ENCODE results near the gene EIF1AX.
"Not testable (repeated sequence)": the region's sequence is repeated elsewhere in the genome, so short reads cannot be mapped to it uniquely, and the experiment has no call there.

EIF1AX gene

GRCh38 chrX:20127440-20127839, 14.2 kb downstream of the EIF1AX start:
- in situ Hi-C loops (cut with MboI; ENCODE audit: low sequenced_read_pairs) = not testable (repeated sequence)

- in situ Hi-C loops (cut with MboI; ENCODE audit: low sequenced_read_pairs) = not testable (repeated sequence)
Measured at GRCh38 chrX:20126833-20127232, 14.8 kb downstream of the EIF1AX start.

DNA sequence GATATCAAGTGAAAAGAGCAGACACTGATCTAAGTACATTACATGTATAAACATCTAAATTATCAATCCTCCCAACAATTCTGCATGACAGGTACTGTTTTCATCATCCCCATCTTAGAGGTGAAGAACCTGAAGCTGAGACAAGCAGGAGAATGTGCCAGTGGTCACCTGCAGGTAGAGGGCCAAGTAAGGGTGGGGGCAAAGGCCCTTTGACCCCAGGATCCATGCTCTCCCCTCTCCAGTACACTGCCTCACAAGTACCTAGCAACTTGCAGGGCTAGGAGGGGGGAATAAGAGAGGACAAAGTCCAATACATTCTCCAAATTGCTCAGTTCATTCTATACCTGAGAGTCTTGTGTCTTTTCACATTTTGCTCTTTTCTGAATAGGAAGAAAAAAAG, 16.7 kb downstream of the EIF1AX start:
- in situ Hi-C loops (cut with MboI; ENCODE audit: low sequenced_read_pairs) = loop anchor here (25.0 kb wide), 1 partner anchor 213 kb away; no protein-coding TSS in a partner anchor

DNA sequence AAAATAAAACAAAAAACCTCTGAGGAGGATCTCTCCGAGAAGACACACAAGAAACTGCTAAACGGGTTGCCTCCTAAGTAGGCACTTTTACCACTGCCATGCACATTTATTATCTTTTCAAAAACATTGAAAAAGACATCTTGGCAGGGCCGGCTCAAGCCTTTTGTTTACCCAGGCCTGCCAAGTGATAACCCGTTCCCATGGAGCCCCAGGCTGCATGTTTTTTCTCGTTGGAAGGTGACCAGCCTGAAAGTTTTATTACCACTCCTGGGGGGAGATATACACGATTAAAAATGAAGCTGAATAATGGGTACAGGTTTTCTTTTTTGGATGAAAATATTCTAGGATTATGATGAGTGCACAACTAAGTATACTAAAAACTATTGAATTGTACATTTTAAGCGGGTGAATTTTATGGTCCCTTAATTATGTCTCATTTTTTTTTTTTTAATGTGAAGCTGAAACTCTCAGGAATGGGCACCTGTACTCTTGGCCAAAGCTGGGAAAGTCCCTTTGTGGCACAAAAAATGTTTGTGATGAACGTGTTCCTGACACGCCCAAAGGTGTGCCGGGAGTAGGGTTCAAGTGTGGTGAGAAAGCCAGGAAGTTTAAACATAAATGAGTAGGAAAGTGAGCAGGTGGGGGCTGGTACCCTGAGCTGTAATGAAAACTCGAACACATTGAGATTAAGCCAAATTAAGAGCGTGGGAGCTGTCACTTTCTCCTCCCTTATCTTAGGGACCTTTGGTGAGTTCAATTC, 23.4 kb downstream of the EIF1AX start:
- in situ Hi-C loops (cut with MboI; ENCODE audit: low sequenced_read_pairs) = loop anchor here (25.0 kb wide), 1 partner anchor 206 kb away; no protein-coding TSS in a partner anchor

DNA sequence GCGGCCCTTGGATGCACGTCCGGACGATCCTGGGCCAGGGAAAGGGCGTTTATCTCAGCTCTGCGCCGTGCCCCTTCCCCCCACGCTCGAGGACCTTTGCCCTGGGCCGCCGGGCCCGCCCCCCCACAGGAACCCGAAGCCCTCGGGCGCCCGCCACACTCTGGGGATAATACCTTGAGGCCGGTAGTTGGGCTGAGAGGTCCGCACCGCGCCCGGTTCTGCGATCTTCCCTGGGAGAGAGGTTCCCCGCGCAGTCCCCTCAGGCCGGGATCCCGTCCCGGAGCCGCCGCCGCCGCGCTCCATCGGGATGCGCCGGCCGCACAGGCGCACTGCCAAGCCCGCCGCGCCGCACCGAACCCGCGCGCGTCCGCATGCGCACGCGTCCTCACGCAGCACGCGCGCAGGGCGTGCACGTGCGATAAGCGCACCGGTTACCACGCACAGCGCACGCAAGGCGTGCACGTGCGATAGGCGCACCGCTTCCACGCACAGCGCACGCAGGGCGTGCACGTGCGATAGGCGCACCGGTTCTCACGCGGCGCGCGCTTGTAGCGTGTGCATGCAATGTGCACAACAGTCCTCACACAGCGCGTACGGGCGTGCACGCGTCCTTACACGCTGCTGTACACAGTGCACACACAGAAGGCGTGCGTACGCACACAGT, 24.9 kb downstream of the EIF1AX start, which contains the start of gene MAP7D2:
Gene MAP7D2, minus strand, starts transcription at position 331 of the 664 bp plus-strand sequence. Its CDS starts 28 bp downstream, at position 303.
- in situ Hi-C loops (cut with MboI; ENCODE audit: low sequenced_read_pairs) = loop anchor here (25.0 kb wide), 1 partner anchor 204 kb away; no protein-coding TSS in a partner anchor

- in situ Hi-C loops (cut with MboI; ENCODE audit: low sequenced_read_pairs) = loop anchor here (25.0 kb wide), 1 partner anchor 204 kb away; no protein-coding TSS in a partner anchor
Measured at GRCh38 chrX:20116087-20116576, 25.5 kb downstream of the EIF1AX start.

GRCh38 chrX:20112022-20112774, 29.4 kb downstream of the EIF1AX start:
- in situ Hi-C loops (cut with MboI; ENCODE audit: low sequenced_read_pairs) = loop anchor here (25.0 kb wide), 1 partner anchor 200 kb away; no protein-coding TSS in a partner anchor

DNA sequence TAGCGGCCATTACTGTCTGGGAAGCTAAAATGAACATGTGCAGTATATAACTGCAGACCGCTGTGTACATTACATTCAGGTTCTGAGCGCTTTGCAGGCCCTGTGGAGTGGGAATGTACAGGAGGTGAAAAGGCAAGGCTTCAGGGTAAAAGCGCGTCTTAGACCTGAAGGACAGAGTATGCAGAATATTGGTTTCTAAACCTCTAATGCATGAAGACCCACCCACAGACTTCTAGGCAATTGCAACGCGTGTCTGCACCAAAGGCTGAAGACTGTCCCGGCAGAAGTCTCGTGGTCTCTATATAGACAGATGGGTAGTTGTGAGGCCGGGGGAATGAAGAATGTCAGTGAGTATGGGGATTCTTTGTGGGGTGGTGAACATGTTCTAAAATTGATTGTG, 30.4 kb downstream of the EIF1AX start:
- in situ Hi-C loops (cut with MboI; ENCODE audit: low sequenced_read_pairs) = loop anchor here (25.0 kb wide), 1 partner anchor 199 kb away; no protein-coding TSS in a partner anchor

GRCh38 chrX:20101934-20102581, 39.6 kb downstream of the EIF1AX start:
- in situ Hi-C loops (cut with MboI; ENCODE audit: low sequenced_read_pairs) = loop anchor here (25.0 kb wide), 1 partner anchor 190 kb away; no protein-coding TSS in a partner anchor

DNA sequence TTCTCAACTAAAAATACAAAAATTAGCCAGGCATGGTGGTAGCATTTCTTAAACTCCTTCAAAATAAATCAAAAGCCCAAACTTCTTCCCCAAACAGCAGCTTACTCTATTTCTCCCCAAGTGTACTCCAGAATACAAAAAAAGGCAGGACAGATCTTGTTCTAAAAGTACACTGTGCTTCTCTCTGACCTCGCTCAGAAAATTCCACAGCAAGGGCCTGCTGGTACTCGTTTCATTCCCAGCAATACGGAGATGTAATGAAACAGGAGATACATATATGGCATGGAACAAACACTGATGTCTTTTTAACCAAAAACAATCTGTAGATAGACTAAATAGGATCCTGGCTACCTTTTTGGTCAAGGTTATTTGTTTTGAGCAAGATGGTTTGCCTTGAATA, 50.1 kb downstream of the EIF1AX start:
- in situ Hi-C loops (cut with MboI; ENCODE audit: low sequenced_read_pairs) = no loop called here

GRCh38 chrX:20089845-20090244, 51.8 kb downstream of the EIF1AX start:
- in situ Hi-C loops (cut with MboI; ENCODE audit: low sequenced_read_pairs) = no loop called here

GRCh38 chrX:20080277-20080676, 61.4 kb downstream of the EIF1AX start:
- in situ Hi-C loops (cut with MboI; ENCODE audit: low sequenced_read_pairs) = no loop called here

Data from HL-60/S4 treated with phorbol 12-myristate 13-acetate at 8.2 ng/mL for 4 days and 3 days (cell line).